DOHH2 (cell line): ENCODE data around the gene KRT33A.

Experiments
- EZH2phosphoT487 ChIP-seq: fragments of 200-600 bp; sonication (generic); IDR thresholded peaks from 2 replicates; pipeline ENCODE4 v1.6.1; 2017; ENCODE audit warnings: borderline replicate concordance, mild to moderate bottlenecking, antibody characterized with exemption, low read length, moderate library complexity, mixed read lengths
- TF ChIP-seq, protein P1 (sequence below): fragments of 200-600 bp; sonication (generic); IDR thresholded peaks from one replicate; pipeline ENCODE4 v1.5.1; 2014; ENCODE audit warnings: antibody characterized with exemption, mild to moderate bottlenecking, low read depth, low read length; ENCODE audit not compliant: poor library complexity, severe bottlenecking

- TF ChIP-seq EZH2phosphoT487, result no peak
- TF ChIP-seq, protein P1, sequence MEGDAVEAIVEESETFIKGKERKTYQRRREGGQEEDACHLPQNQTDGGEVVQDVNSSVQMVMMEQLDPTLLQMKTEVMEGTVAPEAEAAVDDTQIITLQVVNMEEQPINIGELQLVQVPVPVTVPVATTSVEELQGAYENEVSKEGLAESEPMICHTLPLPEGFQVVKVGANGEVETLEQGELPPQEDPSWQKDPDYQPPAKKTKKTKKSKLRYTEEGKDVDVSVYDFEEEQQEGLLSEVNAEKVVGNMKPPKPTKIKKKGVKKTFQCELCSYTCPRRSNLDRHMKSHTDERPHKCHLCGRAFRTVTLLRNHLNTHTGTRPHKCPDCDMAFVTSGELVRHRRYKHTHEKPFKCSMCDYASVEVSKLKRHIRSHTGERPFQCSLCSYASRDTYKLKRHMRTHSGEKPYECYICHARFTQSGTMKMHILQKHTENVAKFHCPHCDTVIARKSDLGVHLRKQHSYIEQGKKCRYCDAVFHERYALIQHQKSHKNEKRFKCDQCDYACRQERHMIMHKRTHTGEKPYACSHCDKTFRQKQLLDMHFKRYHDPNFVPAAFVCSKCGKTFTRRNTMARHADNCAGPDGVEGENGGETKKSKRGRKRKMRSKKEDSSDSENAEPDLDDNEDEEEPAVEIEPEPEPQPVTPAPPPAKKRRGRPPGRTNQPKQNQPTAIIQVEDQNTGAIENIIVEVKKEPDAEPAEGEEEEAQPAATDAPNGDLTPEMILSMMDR, result no peak
These were observed 2.2 kb upstream of the KRT33A start for GRCh38 chr17:41352597-41353366.
